Measurements from ENCODE around the gene VRK3. TPM values are rescaled to one million over a fixed set of nuclear protein-coding genes. Genes with fewer than 3 reads are reported as not detected.

The VRK3 gene
- total RNA-seq, 1 experiment from 2014 or later = 62.5 TPM

DNA sequence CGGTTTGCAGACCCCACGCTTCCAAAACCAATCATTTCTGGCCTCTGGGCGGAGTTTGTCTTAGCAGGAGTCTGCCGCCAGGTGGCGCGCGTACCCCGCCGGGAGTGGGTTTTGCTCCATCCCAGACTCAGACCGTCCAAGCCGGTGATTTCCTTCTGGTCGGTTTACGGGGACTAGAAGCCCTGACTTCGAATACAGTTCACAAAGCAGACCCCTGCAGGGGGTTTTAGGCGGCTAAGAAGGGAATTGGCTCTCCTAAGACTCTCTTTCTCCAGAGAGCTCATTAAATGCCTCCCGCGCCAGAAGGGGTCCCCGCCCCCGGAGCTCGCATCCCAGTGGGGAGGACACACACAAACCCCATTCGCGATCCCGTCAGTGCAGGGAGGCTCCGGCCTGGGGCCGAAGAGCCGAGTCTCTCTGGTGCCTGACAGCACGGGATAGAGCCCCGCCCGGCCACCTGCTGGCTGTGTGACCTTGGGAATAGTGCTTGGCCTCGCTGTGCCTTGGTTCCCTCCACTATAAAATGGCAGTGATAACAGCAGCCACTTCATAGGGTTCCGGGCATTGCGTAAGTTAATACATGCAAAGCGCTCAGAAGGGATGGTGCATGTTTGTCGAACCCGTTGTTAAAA is 87.3 kb downstream of the VRK3 start:
- no peak overlapping the region for H2AFZ ChIP-seq
- BruUV-seq (replicated peaks) = no TSS peak
- no peaks in the 10 kb centered on the region for H3K9me2 ChIP-seq (ENCODE audit: insufficient read depth)
- DNase-seq = peak; percentile 51 to 73
- no peaks in the 10 kb centered on the region for H3K79me2 ChIP-seq (ENCODE audit: low read depth)
- H3K36me3 ChIP-seq (ENCODE audit: low read depth) = no peaks in the 10 kb centered on the region
- no peaks in the 10 kb centered on the region for H3K27me3 ChIP-seq (ENCODE audit: insufficient read depth, low read depth)
- H3K4me3 ChIP-seq = peak overlapping the region; percentile 9; the same call in 1 of the 2 replicates
- H3K4me1 ChIP-seq (replicated peaks; ENCODE audit: insufficient read depth) = peaks cover 13% of the 10 kb centered on the region
- no peak overlapping the region for H3K27ac ChIP-seq
- H3F3A ChIP-seq (ENCODE audit: insufficient read depth, low read depth) = peaks cover 10% of the 10 kb centered on the region; the same call in 1 of the 2 replicates
- H3K4me2 ChIP-seq = peak overlapping the region; percentile 65
- H3K9me3 ChIP-seq (ENCODE audit: insufficient read depth, low read depth) = no peaks in the 10 kb centered on the region
- ChIA-PET POLR2A (ENCODE audit: unreplicated experiment) (no interaction called here), CTCF (no interaction called here)
- intact Hi-C loops (cut with micrococcal nuclease; ENCODE audit: unreplicated experiment) = loop anchor here (1.0 kb wide), 1 partner anchor 45 kb away; no protein-coding TSS in a partner anchor
- H4K20me1 ChIP-seq (ENCODE audit: insufficient read depth) = peaks cover 6% of the 10 kb centered on the region; the same call in 1 of the 2 replicates
- TF ChIP-seq, protein P1, sequence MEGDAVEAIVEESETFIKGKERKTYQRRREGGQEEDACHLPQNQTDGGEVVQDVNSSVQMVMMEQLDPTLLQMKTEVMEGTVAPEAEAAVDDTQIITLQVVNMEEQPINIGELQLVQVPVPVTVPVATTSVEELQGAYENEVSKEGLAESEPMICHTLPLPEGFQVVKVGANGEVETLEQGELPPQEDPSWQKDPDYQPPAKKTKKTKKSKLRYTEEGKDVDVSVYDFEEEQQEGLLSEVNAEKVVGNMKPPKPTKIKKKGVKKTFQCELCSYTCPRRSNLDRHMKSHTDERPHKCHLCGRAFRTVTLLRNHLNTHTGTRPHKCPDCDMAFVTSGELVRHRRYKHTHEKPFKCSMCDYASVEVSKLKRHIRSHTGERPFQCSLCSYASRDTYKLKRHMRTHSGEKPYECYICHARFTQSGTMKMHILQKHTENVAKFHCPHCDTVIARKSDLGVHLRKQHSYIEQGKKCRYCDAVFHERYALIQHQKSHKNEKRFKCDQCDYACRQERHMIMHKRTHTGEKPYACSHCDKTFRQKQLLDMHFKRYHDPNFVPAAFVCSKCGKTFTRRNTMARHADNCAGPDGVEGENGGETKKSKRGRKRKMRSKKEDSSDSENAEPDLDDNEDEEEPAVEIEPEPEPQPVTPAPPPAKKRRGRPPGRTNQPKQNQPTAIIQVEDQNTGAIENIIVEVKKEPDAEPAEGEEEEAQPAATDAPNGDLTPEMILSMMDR (conservative IDR thresholded peaks at IDR 0.05) = peak; percentile 99
- no peak for TF ChIP-seq EZH2 (IDR thresholded peaks at IDR 0.05; ENCODE audit: low read depth)

DNA sequence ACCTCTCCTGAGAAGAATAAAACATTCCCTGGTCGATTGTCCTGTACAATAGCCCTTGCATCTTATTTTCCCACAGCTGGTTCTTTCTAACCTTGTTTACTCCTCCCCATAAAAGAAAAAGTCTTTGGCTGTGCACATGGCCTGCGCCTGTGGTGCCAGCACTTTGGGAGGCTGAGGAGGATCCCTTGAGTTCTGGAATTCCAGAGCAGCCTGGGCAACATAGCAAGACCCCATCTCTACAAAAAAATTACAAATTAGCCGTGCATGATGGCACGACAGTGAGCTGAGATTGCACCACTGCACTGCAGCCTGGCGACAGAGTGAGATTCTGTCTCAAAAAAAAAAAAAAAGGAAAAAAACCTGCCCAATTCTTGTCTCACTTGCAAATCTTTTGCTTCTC is 88.6 kb downstream of the VRK3 start:
- Histone ChIP-seq H3K27ac (no peak overlapping the region), H3F3A (ENCODE audit: insufficient read depth, low read depth) (peaks cover 10% of the 10 kb centered on the region; the same call in 1 of the 2 replicates), H4K20me1 (ENCODE audit: insufficient read depth) (peaks cover 12% of the 10 kb centered on the region), H3K27me3 (ENCODE audit: insufficient read depth, low read depth) (no peaks in the 10 kb centered on the region), H3K36me3 (ENCODE audit: low read depth) (peaks cover 5% of the 10 kb centered on the region; the same call in 1 of the 2 replicates), H3K9me3 (ENCODE audit: insufficient read depth, low read depth) (no peaks in the 10 kb centered on the region), H3K4me2 (no peak overlapping the region), H2AFZ (no peak overlapping the region), H3K4me3 (no peak overlapping the region), H3K79me2 (ENCODE audit: low read depth) (no peaks in the 10 kb centered on the region), H3K4me1 (replicated peaks; ENCODE audit: insufficient read depth) (peaks cover 7% of the 10 kb centered on the region), H3K9me2 (ENCODE audit: insufficient read depth) (no peaks in the 10 kb centered on the region)
- no peak for DNase-seq
- ChIA-PET CTCF (no interaction called here), POLR2A (ENCODE audit: unreplicated experiment) (interaction anchor here (0.8 kb wide), 1 partner anchor 20 kb away, joined by 16 read pairs; no protein-coding TSS in a partner anchor)
- no TSS peak for BruUV-seq (replicated peaks)
- intact Hi-C loops (cut with micrococcal nuclease; ENCODE audit: unreplicated experiment) = no loop called here
- no peak for TF ChIP-seq EZH2 (IDR thresholded peaks at IDR 0.05; ENCODE audit: low read depth)
- TF ChIP-seq, protein P1 (conservative IDR thresholded peaks at IDR 0.05) = no peak

DNA sequence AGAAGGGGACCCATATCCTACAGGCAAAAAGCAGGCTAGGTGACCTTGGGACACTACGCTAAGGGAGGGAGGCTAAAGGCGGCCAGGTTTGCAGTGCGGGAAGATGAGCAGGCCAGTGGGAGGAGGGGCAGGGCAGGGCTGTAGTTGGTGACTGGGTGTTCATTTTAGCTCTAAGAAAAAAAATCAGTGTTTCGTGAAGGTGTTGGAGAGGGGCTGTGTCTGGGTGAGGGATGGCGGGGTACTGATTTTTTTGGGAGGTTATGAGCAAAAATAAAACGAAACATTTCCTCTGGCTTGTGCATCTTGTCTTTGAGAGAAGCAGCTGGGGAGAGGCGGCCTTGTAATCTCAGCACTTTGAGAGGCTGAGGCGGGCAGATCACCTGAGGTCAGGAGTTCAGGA is 91.5 kb downstream of the VRK3 start:
- Histone ChIP-seq H3K79me2 (ENCODE audit: low read depth) (peaks cover 6% of the 10 kb centered on the region), H3K9me3 (ENCODE audit: insufficient read depth, low read depth) (no peaks in the 10 kb centered on the region), H3K4me3 (no peak overlapping the region), H3K4me1 (replicated peaks; ENCODE audit: insufficient read depth) (peaks cover 6% of the 10 kb centered on the region; the same call in 1 of the 2 replicates), H3K4me2 (no peak overlapping the region), H3K36me3 (ENCODE audit: low read depth) (peaks cover 8% of the 10 kb centered on the region; the same call in 1 of the 2 replicates), H4K20me1 (ENCODE audit: insufficient read depth) (peaks cover 12% of the 10 kb centered on the region), H3K27ac (no peak overlapping the region), H3F3A (ENCODE audit: insufficient read depth, low read depth) (peaks cover 20% of the 10 kb centered on the region; the same call in 1 of the 2 replicates), H3K9me2 (ENCODE audit: insufficient read depth) (no peaks in the 10 kb centered on the region), H3K27me3 (ENCODE audit: insufficient read depth, low read depth) (no peaks in the 10 kb centered on the region), H2AFZ (no peak overlapping the region)
- no TSS peak for BruUV-seq (replicated peaks)
- ChIA-PET CTCF (no interaction called here), POLR2A (ENCODE audit: unreplicated experiment) (no interaction called here)
- no peak for TF ChIP-seq EZH2 (IDR thresholded peaks at IDR 0.05; ENCODE audit: low read depth)
- TF ChIP-seq, protein P1 (conservative IDR thresholded peaks at IDR 0.05) = no peak
- intact Hi-C loops (cut with micrococcal nuclease; ENCODE audit: unreplicated experiment) = no loop called here
- no peak for DNase-seq

Measured in PC-9 (cell line).